NCI-H128 (cell line): ENCODE measurements around the gene UBE2U.
"Not testable (repeated sequence)": the region's sequence is repeated elsewhere in the genome, so short reads cannot be mapped to it uniquely, and the experiment has no call there.

ENCODE experiments used
- DNase-seq: peaks from one replicate; lab custom pipeline; 2025; ENCODE audit not compliant: unreplicated experiment; lab: John Stamatoyannopoulos, UW

Gene UBE2U

DNA sequence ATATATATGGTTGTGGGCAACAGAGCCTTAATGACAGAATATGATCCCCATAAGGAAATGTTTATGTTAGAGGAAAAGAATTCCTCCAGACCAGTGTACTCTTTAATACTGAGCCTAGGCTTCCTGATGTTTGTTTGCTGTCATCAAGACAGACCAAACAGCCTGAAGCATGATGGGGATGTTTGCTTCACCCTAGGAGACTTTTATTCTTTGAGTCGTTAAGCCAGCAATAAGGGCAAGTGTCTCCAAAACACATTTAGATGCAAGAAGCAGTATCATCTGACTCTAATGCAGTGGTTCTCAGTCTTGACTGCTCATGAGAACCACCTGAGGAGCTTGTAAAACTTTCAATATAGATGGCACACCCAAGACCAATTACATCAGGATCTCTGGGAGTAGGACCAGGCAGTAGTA lies 33.1 kb downstream of the UBE2U start:
- DNase-seq = no peak

DNA sequence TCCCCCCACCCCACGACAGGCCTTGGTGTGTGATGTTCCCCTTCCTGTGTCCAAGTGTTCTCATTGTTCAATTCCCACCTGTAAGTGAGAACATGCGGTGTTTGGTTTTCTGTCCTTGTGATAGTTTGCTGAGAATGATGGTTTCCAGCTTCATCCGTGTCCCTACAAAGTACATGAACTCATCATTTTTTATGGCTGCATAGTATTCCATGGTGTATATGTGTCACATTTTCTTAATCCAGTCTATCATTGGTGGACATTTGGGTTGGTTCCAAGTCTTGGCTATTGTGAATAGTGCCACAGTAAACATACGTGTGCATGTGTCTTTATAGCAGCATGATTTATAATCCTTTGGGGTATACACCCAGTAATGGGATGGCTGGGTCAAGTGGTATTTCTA lies 36.1 kb downstream of the UBE2U start:
- DNase-seq = not testable (repeated sequence)

DNA sequence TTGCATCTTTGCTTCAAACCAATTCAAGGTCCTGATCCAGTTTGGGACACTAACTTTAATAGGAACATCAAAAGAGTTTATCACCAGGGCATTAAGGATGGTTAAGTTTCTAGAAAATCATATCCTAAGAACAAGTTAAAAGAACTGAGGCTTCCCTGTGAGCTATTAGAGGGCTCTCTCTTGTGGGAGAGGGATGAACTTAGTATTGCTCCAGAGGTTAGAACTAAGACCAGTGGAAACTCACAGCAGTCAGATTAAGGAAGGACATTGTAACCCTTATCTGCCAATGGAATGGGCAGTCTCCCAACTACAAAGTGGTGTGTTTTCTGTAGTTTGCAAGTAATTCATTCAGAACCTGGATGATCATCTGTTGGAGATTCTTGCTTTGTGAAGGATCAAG lies 36.8 kb downstream of the UBE2U start:
- no peak for DNase-seq

DNA sequence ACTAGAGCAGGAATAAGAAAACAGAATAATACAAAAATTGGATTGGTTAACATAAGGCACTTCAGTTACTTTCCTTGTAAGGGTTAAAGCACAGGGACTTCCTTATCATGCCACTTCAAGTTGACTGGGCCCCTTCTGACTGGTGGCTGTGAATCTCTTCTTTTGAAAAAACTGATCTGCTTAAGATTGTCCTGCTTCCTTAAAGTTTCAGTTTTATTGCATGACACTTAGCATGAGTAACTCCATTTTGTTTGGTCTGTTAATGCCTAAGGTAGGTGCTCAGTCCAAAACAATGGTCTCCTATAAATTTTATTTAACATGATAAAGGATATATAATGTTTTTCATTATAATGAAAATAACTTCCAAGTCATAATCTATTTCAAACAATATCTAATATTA lies 37.6 kb downstream of the UBE2U start:
- no peak for DNase-seq

DNA sequence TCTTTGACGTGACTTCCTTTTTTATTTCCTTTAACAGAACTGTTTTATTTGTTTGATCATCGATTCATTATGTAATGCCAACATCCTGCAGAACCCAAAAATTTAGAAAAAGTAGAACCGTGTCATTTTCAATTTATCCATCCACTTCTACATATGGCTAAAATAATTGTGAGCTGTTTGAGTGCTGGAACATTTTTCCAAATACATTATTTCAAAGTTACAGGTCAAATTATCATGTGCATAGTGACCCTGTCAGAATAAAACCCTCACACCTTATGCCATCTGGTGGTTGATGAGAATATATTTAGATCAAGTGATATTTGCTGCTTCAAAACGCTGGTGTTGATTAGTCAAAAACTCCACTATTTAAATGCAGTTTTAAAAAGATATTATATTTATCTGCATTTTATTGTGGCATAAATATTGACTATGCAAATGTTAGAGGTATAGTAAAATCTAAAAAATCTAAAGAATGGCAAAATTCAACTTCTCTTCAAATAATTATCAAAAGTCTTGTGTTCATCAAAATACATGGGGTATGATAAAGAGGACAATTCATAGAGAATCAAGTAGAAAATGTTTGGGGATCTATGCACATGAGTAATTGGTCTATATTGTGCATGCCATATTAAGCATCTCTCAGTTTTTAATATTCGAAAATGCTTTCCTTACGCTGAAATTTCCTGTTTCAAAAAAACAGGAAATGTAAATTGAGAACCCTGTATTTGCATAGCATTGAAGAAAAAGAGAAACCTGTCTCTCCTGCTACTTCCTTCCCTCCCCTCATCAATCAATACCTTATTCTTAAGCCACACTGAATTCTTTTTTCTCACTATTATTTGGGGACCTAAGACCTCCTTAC lies 39.7 kb downstream of the UBE2U start:
- peak; percentile 24 for DNase-seq

DNA sequence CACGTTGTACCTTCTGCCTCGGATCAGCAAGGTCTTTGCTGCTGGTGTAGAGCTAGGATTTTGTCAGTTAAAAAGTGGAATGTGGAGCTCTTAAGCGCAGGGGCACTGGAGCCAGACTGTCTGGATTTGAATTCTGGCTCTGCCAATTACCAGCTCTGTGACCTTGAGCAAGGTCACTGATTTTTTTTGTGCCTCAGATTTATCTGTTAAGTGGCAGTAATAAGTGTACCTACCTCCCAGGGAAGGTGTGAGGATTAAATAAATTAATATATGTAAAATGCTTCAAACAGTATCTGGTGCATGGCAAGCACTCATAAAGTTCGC lies 40.3 kb downstream of the UBE2U start:
- no peak for DNase-seq

DNA sequence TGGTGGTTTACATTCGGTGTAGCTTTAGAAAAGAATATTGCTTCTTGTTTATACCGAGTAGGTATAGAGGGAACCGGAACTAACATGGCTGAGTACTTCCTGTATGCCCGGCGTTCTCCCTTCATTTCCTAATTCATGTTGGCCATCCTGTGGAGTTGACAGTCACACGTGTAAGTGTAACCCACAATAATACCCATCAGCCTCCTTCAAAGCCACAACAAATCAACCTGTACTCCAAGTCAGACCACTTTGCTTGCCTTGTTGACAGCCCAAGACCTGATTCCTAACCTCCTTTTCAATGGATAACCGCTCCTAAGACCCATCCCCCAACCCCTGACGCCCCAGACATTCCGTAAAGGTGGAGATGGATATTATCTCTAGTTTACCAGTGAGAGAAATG lies 42.1 kb downstream of the UBE2U start:
- no peak for DNase-seq

DNA sequence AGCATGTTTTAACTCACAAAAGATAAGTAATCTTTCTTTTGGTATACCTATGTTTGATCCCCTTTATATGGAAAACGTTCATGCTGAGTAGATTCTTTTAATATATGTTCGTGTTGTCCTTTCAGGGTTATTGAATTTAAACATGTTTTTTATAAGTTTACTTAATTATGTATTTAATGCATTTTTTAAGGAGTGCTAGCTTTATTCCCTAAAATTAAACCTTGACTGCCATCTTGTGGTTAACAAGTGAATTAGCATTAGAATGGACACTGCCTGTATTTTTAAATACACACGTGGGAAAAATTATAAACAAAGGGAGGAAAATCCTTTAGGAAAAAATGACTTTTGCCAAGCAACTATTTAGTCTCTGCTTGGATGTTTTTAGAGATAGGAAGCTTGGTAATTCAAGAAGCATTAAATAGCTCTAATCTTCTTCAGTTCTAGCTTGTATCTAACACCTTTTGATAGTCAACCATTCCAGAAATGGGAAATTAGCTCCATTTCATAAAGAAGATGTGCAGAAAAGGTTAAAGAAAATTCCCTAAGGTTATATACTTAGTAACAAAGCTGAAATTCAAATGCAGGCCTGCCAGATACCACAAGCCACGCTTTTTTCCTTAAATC lies 43.0 kb downstream of the UBE2U start:
- DNase-seq = no peak

DNA sequence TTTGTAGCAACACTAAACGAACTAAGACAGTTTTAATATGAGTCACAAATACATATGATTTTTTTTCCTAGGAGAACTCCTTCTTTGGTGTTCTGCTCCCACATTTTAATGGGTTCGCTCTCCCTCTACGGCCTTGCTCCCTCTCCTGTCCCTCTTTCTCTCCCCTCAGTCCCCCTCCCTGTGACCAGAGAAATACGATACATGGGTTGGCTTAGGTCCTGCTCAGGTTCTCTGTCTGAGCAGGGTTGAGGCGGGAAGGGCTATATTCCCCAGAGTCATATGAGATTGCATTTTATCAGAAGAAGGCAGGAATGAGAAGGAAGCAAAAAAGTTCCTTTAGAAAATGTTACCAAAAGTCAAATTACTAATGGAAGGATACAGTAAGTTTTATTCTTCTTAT lies 44.6 kb downstream of the UBE2U start:
- DNase-seq = no peak

DNA sequence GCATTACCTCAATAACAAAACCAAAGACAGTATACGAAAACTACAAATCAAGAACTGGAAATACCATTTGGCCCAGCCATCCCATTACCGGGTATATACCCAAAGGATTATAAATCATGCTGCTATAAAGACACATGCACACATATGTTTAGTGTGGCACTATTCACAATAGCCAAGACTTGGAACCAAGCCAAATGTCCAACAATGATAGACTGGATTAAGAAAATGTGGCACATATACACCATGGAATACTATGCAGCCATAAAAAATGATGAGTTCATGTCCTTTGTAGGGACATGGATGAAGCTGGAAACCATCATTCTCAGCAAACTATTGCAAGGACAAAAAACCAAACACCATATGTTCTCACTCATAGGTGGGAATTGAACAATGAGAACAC lies 47.0 kb downstream of the UBE2U start:
- not testable (repeated sequence) for DNase-seq

DNA sequence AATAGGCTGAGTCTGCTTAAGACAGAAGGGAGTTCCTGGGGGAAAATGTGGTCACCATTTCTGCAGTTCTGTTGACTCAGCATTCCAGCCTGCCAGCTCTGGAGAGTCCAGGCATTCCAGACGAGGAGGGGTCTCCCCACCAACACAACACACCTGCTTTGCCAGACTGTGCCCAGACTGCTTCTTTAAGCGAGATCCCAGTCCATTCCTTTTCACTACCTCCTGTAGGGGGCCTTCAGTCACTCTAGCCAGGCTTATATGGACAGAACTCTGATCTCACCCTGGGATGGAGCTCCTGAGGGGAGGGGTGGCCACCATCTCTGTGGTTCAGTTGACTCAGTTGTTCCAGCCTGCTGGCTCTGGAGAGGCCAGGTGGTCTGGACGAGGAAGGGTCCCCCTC lies 48.5 kb downstream of the UBE2U start:
- DNase-seq = no peak

DNA sequence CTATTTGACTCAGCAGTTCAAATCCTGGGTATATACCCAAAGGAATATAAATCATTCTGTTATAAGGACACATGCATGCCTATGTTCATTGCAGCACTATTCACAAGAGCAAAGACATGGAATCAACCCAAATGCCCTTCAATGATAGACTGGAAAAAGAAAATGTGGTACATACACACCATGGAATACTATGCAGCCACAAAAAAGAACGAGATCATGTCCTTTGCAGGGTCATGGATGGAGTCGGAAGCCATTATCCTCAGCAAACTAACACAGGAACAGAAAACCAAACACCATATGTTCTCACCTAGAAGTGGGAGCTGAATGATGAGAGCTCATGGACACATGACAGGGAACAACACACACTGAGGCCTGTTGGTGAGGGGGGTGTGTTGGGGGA lies 53.8 kb downstream of the UBE2U start:
- DNase-seq = not testable (repeated sequence)

DNA sequence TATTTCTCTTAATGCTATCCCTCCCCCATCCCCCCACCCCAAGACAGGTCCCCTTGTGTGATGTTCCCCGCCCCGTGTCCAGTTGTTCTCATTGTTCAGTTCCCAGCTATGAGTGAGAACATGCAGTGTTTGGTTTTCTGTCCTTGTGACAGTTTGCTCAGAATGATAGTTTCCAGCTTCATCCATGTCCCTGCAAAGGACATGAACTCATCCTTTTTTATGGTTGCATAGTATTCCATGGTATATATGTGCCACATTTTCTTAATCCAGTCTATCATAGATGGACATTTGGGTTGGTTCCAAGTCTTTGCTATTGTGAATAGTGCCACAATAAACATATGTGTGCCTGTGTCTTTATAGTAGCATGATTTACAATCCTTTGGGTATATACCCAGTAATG lies 55.0 kb downstream of the UBE2U start:
- DNase-seq = not testable (repeated sequence)

DNA sequence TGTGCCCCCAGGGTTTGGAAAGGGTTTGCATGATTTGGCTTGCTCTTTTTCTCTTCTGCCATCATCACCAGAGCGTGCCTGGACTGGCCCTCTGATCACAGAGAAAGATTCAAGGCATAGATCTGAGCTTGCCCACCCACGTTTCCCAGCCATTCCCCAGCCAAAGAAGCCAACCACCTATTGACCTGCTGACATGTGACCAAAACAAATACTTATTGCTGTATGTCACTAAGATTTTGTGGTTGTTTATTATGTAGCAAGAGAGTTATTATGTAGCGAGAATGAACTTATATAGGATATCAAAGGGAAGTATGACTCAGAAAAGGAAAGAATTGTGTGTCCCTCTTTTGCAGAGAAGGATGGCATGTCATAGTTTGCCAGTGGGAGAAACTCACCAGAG lies 59.9 kb downstream of the UBE2U start:
- DNase-seq = no peak

DNA sequence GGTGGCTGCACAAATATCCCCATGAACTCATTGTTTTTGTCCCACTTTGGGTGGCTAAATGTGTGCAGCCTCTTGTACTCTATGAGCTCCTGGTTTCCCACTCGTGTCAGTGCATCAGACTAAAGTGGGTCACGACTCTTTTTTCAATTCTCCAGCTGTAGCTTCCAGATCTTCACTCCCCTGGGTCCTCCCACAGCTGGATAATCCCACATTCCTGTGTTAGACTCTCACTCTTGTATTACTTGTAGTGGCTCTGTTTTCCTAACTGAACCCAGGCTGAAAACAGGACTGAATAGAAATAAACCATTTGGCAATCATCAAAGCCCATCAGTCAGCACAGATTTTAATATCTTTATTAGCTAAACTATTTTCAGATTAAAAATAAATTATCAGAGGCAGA lies 60.4 kb downstream of the UBE2U start:
- no peak for DNase-seq

DNA sequence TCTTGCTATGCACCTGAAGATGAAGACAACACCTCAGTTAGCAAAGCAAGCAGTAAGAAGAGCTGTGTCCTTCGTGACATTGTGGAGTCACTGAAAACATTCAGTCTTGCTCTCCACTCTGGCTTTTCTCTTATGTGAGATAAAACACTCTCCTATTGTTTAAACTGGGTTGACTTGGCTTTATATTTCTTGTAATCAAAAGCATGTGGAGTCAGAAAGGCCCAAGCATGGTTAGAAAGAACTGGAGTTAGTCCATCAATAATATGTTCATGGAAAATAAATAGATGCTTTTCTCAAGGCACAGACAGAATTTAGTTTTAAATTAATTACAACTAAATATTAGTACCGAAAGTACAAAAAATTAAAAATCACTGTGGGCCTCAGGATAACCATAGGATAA lies 61.7 kb downstream of the UBE2U start:
- DNase-seq = no peak

DNA sequence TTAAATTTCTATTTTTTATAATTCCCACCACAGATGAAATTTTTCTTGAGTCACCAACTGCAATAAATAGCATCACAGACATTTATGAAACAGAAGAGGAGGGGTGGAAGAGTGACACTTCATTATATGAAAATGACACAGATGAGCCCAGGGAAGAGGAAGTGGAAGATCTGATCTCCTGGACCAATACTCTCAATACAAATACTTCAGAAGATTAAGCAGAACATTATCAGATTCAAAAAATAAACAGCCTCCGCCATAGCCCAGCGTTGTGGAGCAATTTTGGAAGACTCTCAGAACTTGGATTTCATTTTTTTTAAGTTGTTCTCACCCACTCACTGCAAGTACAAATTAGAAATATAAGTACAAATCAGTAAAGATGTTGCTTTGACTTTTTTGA lies 63.6 kb downstream of the UBE2U start:
- DNase-seq = no peak

DNA sequence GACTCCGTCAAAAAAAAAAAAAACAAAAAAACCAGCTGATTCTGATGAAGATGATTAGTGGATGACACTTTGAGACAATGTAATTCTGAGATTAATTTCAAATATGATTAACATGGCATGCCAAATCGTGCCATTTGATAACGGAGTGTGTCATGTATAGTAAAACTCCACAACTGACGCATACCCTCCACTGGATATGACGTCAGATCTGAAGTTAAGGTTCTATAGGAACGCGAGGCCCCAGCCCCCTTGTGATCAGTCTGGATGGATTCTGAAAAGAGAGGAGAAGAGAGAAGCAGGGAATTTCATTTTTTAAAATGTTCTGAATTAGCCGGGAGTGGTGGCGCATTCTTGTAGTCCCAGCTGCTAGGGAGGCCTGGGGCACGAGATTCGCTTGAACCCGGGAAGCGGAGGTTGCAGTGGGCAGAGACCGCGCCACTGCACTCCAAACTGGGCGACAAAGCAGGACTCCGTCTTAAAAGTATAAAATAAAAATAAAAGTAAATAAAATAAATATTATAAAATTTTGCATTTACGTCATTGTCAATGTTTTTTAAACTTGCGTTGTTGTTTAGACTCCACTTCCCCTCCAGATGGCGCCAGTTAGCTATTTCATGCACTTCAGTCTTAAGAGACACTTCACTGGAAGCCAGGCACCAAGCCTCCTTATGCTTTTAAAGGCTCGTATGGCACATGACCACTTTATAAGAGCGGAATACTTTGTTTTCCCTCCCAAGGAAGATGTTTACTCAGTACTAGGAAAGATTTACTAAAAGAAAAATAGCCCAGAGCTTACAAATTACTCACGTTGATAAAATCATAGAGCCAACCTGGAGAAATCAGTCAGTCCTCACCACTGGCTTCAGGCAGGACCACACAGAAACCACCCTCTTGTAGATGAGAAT lies 65.5 kb downstream of the UBE2U start:
- DNase-seq = peak; percentile 71

DNA sequence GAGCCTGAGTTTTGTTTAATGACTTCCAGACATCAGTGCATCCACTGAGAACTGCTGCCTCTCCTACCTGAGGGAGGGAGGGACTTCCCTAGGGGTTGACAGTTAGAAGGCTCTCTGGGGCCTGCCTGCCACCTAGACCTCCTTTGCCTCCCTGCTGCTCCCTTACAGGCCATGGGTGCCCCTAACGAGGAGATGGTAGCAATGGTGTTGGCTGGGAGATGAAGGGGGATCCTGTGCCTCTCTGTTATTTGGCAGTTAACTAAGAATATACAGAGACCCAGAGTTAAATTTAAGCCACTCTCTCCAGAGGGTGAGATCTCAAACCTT lies 66.1 kb downstream of the UBE2U start:
- DNase-seq = no peak

DNA sequence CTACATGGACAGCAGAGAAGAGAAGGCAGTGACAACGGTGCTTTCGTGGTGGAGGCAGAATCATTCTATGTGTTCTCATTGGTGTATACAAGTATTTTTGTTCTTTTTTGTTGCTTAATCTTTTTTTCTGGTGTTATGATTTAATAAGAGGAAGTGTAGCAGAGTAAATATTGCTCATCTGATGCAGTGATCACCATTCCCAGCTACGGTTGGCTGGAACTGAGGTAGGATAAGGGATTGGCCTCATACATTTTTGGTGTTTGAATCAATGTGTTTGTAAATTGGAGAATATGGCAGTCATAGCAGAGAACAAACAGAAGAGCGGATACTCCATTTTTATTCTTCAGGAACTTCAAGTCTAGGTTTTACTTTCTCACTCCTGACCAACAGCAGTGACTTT lies 76.6 kb downstream of the UBE2U start:
- DNase-seq = no peak

DNA sequence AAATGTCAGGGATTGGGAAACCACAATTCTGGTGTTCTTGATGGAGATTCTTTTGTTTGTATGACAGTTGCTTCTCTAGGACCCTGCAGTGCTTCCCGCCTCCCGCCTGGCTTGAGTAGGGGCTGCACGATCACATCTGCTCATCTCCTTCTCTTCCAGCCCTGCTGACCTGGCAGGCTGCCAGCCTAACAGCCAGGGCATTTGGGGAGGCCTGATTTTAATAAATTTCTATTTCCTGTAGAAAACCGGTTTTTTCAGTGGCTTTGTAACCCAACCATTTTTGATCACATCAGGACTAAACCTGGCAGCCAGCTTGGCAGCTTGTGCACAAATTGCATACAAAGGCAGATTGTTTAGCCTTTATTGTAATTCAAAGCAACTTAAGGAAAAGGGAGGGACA lies 78.9 kb downstream of the UBE2U start:
- peak; percentile 14 for DNase-seq

DNA sequence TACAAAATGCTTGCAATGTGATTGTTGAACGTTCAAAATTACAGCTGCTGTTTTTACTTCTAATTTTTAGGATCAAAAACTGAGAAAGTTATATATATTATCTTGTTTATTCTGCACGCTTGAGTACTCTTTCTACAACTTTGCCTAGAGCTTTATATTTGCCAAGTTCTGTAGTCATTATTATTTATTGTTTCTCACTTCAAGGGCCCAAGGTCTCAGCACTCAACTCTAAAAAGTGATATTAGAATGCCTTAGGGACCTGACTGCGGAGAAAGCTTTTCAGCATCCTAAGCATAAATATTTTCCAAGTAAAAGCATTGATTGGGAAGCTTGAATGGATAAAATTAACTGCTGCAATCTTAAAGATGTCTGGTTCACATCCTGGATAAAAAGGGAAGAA lies 83.6 kb downstream of the UBE2U start:
- peak; percentile 11 for DNase-seq
